Activated naive CD8-positive, alpha-beta T cell treated with anti-CD3 and anti-CD28 coated beads, Interleukin-2, amount 10 ng/mL, durations not matched to agents 7 days and 5 days (primary cell): Measurements from ENCODE around the gene NRG2. TPM values are rescaled to one million over a fixed set of nuclear protein-coding genes. Genes with fewer than 3 reads are reported as not detected.

Source experiments
- ATAC-seq: fragments of 150-1000 bp; cut with Tn5 transposase; one replicate; pipeline ENCODE4 v1.10.0; 2021; ENCODE audit warnings: low read depth, moderate library complexity
- POLR2A ChIA-PET: fragments of 350-600 bp; sonication (Branson Sonifier 250); formaldehyde crosslinking; loops from one replicate; lab custom pipeline; 2021; ENCODE audit warnings: antibody characterized with exemption; lab: Charles Lee
- DNase-seq: peaks from one replicate; pipeline ENCODE4 v3.0.0; 2021
- H3K27ac Mint-ChIP-seq: one replicate; pipeline ENCODE4 v1.8.0; 2022; ENCODE audit warnings: mild to moderate bottlenecking, mixed read lengths
- H3K27me3 Mint-ChIP-seq: one replicate; pipeline ENCODE4 v1.8.0; 2022; ENCODE audit warnings: mild to moderate bottlenecking, moderate library complexity, mixed read lengths
- H3K36me3 Mint-ChIP-seq: one replicate; pipeline ENCODE4 v1.8.0; 2021; ENCODE audit warnings: mild to moderate bottlenecking, mixed read lengths
- H3K4me1 Mint-ChIP-seq: one replicate; pipeline ENCODE4 v1.8.0; 2021; ENCODE audit warnings: mixed read lengths
- H3K4me3 Mint-ChIP-seq: one replicate; pipeline ENCODE4 v1.8.0; 2022; ENCODE audit warnings: mild to moderate bottlenecking, moderate library complexity, mixed read lengths
- H3K9me3 Mint-ChIP-seq: one replicate; pipeline ENCODE4 v1.8.0; 2021; ENCODE audit warnings: mixed read lengths
- total RNA-seq, 2 experiments: library from RNA; stranded (reverse); gene quantifications; one replicate each; pipeline ENCODE4 v1.2.3, GENCODE V29; 2021

Gene NRG2
- total RNA-seq, 2 experiments from 2014 or later, result 0.08 TPM; not detected in 1

DNA sequence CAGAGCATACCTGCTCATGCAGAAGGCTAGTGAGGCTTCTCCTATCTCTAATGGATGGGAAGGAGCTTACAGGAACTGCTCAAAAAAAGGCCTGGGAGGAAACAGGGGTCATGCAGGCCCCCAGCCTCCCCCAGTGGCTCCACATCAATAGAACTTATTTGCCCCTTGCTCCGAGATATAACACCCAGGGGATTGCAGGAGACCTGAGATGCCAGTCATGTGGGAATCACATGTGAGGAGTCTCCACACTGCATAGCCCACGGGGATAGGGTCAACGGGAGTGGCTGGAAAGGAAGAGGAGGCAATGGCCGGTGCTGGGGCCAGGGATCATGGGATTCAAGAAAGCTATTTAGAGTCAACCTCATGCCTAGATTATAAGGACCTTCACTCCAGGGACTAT is 76.2 kb downstream of the NRG2 start:
- H3K4me1 Mint-ChIP-seq, result no peaks in the 10 kb centered on the region
- H3K27ac Mint-ChIP-seq, result no peak overlapping the region
- no peaks in the 10 kb centered on the region for H3K36me3 Mint-ChIP-seq
- POLR2A ChIA-PET, result no interaction called here
- peaks cover 20% of the 10 kb centered on the region for H3K27me3 Mint-ChIP-seq
- no peak for DNase-seq
- ATAC-seq, result no peak
- H3K9me3 Mint-ChIP-seq, result no peaks in the 10 kb centered on the region
- no peak overlapping the region for H3K4me3 Mint-ChIP-seq

DNA sequence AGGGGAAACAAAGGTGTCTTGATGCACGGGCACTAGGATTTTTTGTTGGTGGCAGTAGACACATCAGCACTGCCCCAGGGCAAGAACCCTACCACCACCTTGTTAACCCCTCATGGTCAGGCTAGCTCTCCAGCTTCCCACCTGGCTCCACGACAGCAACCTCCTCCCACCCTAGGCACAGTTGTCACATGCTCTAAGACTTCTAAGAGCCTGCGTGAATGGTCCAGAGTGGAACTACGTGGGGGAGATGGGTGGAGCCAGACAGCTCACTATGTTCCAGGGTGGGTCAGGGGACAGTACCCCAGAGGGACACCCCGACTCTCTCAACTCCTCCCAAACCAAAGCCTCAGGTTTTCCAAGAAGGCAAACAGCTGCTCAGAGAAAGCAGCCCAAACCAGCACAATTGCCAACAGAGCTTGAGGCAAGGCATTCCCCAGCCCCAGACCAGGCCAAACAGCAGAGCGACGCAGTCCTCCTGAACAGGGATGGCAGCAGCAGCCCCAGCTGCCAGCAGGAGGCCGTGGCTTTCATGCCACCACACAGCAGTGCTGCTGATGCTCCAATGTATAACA is 78.0 kb downstream of the NRG2 start:
- Mint-ChIP-seq H3K4me3 (no peak overlapping the region), H3K36me3 (no peaks in the 10 kb centered on the region), H3K27ac (no peak overlapping the region), H3K4me1 (no peaks in the 10 kb centered on the region), H3K9me3 (no peaks in the 10 kb centered on the region), H3K27me3 (peaks cover 11% of the 10 kb centered on the region)
- POLR2A ChIA-PET, result no interaction called here
- ATAC-seq (no peak), DNase-seq (no peak)

DNA sequence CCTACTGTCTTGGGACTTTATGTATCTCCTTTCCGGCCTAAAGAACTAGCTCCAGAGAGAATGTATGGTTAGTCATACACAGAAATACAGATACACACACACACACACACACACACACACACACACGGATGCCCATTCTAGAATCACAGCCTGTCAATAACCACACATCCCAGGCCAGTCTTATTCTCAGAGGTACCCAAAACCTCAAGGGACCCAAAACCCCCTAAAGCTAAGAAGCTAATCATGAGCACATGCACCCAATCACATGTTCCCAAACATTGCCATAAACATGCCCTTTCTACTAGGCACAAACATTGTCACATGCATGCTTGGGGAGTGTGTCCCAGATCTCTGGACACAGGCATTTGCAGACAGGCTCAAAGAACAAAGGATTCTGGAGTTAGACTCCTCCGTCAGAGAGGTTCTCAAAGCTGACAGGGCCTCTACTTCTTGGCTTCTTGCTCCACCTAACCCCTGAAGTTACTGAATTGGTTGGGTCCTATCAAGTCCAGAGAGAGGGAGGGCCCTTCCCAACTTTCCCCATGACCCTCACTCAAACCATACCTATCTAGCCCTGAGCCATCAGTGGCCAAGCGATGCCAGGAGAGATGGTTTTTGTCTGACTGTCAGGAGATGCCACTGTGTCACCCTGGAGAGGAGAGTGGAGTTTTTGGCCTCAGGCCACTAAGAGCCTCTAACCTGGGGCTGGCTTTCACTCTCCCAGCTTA is 78.7 kb downstream of the NRG2 start:
- Mint-ChIP-seq H3K9me3 (no peaks in the 10 kb centered on the region), H3K4me3 (no peak overlapping the region), H3K36me3 (no peaks in the 10 kb centered on the region), H3K4me1 (no peaks in the 10 kb centered on the region), H3K27ac (no peak overlapping the region), H3K27me3 (peaks cover 7% of the 10 kb centered on the region)
- no peak for ATAC-seq
- DNase-seq, result no peak
- POLR2A ChIA-PET, result no interaction called here

DNA sequence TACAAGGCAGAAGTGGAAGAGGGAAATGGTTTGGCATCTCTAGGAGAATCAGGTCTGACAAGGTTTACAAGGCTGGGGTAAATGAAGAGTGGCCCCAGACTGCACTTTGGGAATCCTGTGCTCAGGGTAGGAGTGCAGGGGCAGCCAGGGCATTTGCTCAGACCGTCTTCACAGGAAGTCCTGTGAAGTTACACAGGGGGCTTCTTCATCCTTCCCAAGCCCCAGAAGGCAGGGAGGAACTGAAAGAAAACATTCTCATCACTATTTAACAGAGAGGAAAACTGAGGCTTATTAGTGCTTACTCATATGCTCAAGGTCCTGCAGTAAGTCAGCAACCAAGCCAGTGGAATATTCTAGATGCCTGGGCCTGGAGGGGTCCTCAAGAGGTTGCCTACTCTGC is 80.7 kb downstream of the NRG2 start:
- H3K27ac Mint-ChIP-seq, result no peak overlapping the region

DNA sequence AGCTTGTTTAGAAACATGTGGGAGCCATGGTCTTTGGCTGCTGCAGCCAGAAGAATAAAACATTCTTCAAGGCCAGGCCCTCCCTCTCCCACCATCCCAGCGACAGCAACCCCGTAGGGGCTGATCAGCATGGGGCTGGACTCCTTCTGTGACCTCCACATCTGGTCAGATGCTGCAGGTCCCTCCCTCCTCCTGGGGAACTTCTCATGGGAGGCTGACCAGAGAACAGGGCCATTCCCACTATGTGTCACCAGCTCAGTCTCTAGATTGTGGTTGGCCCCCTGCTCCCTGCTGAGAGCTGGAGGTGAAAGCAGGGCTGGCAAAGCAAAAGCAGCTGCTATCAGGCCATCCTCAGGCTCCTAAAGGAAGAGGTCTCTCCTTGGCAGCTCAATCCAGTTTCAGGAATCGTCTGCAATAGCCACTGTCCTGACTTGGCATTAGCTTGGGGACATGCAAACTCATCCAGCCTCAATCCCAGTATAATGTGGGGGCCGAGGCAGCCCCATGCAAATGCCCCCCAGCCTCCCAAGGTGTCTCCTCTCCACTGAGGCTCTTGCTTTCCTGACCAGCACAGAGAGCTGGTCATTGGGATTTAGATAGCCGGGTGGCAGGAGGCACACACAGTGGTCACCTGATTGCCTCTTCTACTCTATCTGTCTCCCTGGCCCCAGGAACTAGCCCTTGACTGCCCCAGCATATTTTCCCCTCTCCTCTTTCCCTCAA is 81.5 kb downstream of the NRG2 start:
- no peaks in the 10 kb centered on the region for H3K4me1 Mint-ChIP-seq
- POLR2A ChIA-PET, result no interaction called here
- DNase-seq (no peak), ATAC-seq (no peak)
- no peak overlapping the region for H3K4me3 Mint-ChIP-seq
- H3K9me3 Mint-ChIP-seq, result no peaks in the 10 kb centered on the region
- H3K27ac Mint-ChIP-seq, result no peak overlapping the region
- H3K27me3 Mint-ChIP-seq, result peaks cover 5% of the 10 kb centered on the region
- no peaks in the 10 kb centered on the region for H3K36me3 Mint-ChIP-seq

More for the DNA sequence above, 80.7 kb downstream of the NRG2 start:
- no peaks in the 10 kb centered on the region for H3K4me1 Mint-ChIP-seq
- H3K27me3 Mint-ChIP-seq, result peaks cover 4% of the 10 kb centered on the region
- no peak overlapping the region for H3K4me3 Mint-ChIP-seq
- POLR2A ChIA-PET, result no interaction called here
- no peaks in the 10 kb centered on the region for H3K9me3 Mint-ChIP-seq
- no peaks in the 10 kb centered on the region for H3K36me3 Mint-ChIP-seq
- ATAC-seq, result no peak
- DNase-seq, result no peak

DNA sequence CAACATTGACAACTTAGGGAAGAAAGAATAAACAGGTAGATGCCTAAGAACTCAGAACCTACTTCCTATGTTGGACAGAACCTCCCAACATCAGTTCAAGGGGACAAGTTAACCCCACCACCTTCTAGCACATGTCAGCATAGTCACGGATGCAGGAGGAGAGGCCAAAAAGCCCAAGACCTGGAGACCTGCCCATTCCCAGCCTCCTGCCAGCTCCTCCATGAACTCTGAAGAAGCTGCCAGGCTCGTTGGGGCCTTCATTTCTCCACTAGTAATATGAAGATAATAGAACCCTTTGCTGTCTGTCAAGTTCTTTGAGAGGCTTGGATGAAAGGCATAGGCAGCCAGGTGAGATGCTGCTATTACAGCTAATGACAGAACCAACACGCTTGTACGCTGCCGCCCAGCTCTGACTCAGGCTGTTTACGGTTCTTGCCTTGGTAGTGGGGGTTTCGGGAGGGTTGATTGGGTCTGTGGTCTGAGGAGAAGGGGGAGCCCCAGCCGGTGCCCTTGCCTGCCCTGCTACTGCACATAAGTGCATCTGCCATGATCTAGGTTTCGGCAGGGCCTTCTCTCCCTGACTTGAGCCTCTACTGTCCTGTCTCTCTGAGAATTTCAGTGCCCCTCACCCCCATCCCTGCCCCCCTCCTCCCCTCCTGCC is 82.2 kb downstream of the NRG2 start:
- ATAC-seq (no peak), DNase-seq (no peak)
- H3K9me3 Mint-ChIP-seq, result no peaks in the 10 kb centered on the region
- no peak overlapping the region for H3K27ac Mint-ChIP-seq
- no peaks in the 10 kb centered on the region for H3K4me1 Mint-ChIP-seq
- no peak overlapping the region for H3K4me3 Mint-ChIP-seq
- H3K27me3 Mint-ChIP-seq, result peaks cover 5% of the 10 kb centered on the region
- H3K36me3 Mint-ChIP-seq, result no peaks in the 10 kb centered on the region
- POLR2A ChIA-PET, result no interaction called here

DNA sequence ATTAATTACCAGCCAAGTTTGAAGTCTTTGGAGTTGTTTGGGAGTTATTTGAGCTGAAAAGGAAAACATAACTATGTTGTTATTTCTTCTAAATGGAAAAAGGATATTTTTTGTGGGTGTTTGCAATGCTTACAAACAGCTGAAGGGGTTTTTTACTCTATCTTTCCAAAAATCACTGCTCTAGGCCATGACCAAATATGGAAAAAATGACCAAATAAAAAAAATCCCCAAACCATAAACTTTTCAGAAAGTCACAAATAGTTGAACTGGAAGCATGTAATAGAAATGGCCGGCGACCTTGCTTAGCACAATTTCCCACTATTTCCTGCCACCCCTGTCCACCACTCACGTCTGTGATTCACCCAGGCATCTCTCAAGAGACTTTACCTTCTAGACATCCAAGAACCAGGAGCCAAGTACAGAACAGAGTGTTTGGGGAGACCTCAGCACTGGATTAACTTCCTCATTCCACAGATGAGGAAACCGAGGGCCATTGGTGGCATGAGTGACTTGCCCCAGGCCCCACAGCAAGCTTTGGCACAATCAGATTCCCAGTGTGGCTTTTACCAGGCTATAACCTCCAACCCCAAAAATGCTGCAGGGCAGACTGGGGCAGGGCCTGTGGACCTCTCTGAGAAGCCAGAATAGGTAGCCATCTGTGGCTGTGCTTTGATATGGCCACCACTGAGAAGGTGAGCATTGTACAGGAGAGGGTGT is 84.5 kb downstream of the NRG2 start:
- Mint-ChIP-seq H3K27me3 (peaks cover 1% of the 10 kb centered on the region), H3K9me3 (no peaks in the 10 kb centered on the region), H3K4me3 (no peak overlapping the region), H3K36me3 (no peaks in the 10 kb centered on the region), H3K27ac (no peak overlapping the region), H3K4me1 (no peaks in the 10 kb centered on the region)
- ATAC-seq (no peak), DNase-seq (no peak)
- POLR2A ChIA-PET, result no interaction called here

DNA sequence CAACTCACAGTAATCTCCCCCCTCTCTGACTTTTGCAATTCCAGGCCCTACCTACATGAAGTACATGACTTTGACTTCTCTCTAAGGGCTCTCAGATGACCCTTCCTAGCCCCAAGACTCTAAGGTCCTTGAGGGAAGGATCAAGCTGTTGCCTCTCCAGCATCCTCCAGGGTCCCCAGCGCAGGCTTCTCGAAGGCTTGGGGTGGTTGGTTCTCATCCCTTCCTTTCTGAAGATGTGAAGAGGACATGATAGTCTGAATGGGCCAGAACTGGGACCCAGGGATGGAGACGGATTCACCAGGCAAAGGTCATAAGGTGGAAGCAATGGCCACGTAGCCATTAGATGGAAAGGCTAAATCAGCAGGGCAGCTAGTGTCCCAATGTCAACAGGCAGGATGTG is 86.8 kb downstream of the NRG2 start:
- POLR2A ChIA-PET, result no interaction called here
- ATAC-seq, result no peak

DNA sequence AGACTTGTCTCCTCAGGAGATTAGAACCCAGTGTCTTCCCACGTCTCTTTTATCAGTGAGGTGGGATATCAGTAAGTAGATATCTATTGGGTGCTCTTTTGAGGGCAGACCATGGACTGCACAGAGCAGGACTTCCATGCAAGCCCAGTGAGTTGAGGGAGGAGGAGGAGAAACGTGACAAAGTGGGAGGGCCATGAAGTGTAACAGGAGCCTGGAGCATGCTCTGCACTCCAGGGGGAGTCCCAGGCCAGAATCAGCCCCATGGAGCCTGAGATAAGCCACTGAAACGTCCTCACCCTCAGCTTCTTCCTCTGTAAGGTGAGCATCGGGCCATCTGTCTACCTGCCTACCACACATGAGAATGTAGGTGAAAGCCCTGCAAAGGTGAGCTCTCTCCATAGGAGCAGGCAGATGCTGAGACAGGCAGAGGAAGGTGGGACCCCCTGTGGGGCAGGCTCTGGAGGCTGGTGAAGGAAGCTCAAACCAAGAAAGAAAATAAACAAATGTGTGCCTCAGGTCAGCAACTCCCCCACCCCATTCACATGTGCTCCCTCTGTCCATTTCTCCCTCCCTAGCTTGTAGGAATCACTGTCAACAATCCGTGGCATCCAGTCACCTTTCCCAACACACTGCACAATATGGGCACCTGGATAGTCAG is 87.4 kb downstream of the NRG2 start:
- Mint-ChIP-seq H3K4me3 (no peak overlapping the region), H3K36me3 (no peaks in the 10 kb centered on the region), H3K27ac (no peak overlapping the region), H3K27me3 (peaks cover 3% of the 10 kb centered on the region), H3K4me1 (no peaks in the 10 kb centered on the region), H3K9me3 (no peaks in the 10 kb centered on the region)
- DNase-seq (no peak), ATAC-seq (no peak)
- POLR2A ChIA-PET, result no interaction called here

More for the DNA sequence above, 86.8 kb downstream of the NRG2 start:
- Mint-ChIP-seq H3K27ac (no peak overlapping the region), H3K9me3 (no peaks in the 10 kb centered on the region), H3K4me1 (no peaks in the 10 kb centered on the region), H3K36me3 (no peaks in the 10 kb centered on the region), H3K27me3 (peaks cover 3% of the 10 kb centered on the region), H3K4me3 (no peak overlapping the region)
- no peak for DNase-seq

DNA sequence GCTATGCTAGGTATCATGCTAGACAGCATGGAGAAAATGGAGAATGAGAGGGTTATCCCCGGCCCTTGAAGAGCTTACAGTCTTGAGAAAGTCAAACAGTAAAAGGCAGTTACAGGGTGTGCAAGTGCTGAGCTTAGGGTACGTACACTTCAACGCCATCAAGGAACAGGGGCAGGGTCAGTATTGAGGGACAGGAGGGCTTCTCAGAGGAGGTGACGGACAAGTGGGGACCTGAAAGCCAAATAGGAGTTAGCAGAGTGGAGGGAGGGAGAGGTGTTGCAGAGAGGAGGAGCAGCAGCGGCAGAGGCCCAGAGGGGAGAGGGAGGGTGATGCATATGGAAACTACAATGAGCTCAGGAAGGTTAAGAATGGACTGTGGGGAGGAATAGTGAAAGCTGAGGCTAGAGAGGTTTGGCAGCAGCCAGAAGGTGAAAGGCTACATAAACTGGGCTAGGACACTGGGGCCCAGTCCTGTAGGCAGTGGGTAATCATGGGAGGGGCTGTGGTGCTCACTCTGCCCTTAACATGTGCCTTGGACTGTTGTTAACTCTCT is 88.0 kb downstream of the NRG2 start:
- Mint-ChIP-seq H3K4me1 (no peaks in the 10 kb centered on the region), H3K27ac (no peak overlapping the region), H3K36me3 (no peaks in the 10 kb centered on the region), H3K9me3 (no peaks in the 10 kb centered on the region), H3K4me3 (no peak overlapping the region), H3K27me3 (peaks cover 3% of the 10 kb centered on the region)
- no peak for DNase-seq
- POLR2A ChIA-PET, result no interaction called here
- no peak for ATAC-seq

DNA sequence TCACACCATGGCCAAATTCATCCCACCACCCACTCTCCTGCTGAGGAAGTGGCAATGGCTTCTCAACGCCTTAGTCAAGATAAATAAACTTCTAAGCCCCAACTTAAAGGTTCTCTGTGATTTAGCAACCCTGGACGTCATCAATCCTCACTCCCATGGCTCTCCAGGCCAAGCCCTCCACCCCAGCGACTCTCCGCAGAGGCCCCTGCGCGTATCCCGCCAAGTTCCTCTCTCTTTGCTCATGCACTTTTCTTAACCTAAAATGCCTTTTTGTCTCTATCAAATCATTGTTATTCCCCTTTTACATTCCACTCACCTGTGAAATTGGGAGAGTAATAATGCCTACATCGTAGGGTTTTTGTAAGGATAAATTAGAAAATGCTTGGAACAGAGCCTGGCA is 88.6 kb downstream of the NRG2 start:
- POLR2A ChIA-PET, result no interaction called here
- ATAC-seq, result no peak
- Mint-ChIP-seq H3K36me3 (no peaks in the 10 kb centered on the region), H3K27ac (no peak overlapping the region), H3K9me3 (no peaks in the 10 kb centered on the region), H3K4me3 (no peak overlapping the region), H3K27me3 (peaks cover 6% of the 10 kb centered on the region), H3K4me1 (no peaks in the 10 kb centered on the region)
- no peak for DNase-seq

DNA sequence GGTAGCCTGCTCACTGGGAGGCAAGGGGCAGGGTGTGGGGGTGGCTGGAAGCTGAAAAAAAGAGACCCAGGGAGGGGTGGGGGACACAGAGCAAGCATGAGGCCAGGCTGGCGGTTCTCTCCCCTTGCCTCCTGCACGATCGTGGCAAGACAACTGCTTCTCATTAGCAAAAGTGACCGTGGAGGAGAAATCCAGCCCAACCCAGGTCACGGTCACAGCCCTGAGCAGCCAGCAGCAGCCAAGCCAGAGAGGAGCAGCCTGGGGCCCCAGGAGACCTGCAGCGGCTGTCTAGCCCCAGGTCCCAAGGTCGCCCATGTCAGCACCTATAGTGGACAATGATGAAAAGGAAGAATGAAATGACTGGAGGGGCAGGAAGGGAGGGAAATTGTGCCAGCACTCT is 89.1 kb downstream of the NRG2 start:
- ATAC-seq (no peak), DNase-seq (no peak)
- H3K36me3 Mint-ChIP-seq, result no peaks in the 10 kb centered on the region
- H3K4me1 Mint-ChIP-seq, result no peaks in the 10 kb centered on the region
- H3K4me3 Mint-ChIP-seq, result no peak overlapping the region
- peaks cover 8% of the 10 kb centered on the region for H3K27me3 Mint-ChIP-seq
- H3K9me3 Mint-ChIP-seq, result no peaks in the 10 kb centered on the region
- POLR2A ChIA-PET, result no interaction called here
- H3K27ac Mint-ChIP-seq, result no peak overlapping the region
